IPS DF 4.7 (cell line): ENCODE results near the gene STX19.
"Not testable (repeated sequence)": the region's sequence is repeated elsewhere in the genome, so short reads cannot be mapped to it uniquely, and the experiment has no call there.

Source experiments
- DNase-seq: peaks from one replicate; pipeline ENCODE4 v3.0.0-alpha.2; 2013; ENCODE audit warnings: low spot score; ENCODE audit errors: extremely low read depth

The STX19 gene, protein sequence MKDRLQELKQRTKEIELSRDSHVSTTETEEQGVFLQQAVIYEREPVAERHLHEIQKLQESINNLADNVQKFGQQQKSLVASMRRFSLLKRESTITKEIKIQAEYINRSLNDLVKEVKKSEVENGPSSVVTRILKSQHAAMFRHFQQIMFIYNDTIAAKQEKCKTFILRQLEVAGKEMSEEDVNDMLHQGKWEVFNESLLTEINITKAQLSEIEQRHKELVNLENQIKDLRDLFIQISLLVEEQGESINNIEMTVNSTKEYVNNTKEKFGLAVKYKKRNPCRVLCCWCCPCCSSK

DNA sequence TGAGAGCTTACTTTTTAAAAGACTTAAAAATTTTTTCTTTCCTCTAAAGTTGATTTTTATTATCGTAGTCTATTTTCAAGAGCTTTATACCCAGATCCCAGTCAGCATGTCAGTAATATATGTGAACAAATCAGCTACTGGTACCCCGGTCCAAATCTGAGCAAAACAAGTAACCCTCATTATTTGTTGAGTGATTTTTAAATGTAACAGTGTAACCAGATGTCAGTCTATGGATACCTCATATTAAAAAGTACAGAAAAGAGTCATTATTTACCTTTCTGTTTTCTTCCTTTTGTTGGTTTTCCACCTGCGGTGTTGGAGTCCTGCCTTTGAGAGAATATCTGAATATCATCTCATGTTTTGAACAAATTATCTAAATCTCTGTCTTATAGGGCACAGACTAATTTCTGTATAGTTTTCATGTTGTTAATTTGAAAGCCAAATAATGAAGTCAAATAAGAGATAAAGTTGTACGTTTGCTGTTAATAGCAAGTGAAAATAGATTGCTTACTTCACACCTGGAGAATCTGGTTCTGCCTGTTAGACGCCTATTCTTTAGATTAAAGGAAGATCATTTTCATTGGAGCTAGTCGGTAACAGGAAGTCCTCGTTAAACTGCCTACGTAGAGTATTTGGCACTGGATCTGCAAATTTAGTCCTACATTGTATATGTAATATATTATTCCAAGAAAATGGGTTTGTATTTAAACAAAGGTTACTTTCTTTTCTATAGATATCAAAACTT, at the start of gene STX19:
STX19 (minus strand) TSS at position 505 of the 745 bp plus-strand sequence. CDS start 13,328 bp downstream, outside the sequence.
- no peak for DNase-seq

DNA sequence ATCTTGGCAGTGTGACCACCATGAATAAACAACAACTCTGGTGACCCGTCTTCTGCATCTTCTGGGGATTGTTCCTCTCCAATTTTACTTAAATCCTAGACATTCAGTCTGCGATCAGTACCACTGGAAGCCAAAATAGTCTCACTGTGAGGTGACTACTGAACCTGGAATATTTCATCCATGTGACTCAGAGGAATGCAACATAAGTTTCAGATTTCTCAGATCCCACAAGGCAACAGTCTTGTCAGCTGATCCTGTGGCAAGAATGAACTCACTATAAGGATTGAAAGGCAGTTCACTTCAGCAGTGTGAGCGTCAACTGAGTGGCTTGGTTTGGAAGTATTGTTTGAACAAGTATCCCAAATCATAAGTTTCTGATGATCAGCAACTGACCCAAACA, 47.7 kb upstream of the STX19 start:
- no peak for DNase-seq

DNA sequence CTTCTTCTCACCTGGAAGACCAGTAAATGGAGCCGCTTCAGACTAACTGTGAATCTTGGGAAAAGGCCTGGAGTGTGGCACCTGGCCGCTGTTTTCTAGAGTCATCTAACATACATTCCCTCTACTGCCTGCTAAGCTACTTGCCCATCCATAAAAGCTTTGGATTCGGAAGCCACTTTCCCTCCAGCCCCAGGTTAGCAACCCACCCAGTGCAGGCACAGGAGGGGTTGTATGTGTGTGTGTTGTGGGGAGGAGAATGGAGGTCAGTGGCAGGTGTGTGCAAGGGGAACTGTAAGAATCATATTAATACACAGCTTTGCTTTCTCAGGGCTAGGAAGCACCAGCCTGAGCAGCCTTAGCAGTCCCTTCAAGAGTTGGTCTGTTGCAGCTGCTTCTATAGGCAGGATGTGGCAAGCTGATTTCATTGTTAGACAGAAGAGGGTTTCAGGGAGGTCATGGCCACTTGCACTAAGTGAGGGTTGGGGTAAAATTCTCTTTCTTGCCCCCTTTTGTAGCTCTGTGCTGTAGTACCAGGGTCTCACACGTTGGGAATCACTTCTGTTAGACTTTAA, 43.4 kb upstream of the STX19 start:
- no peak for DNase-seq

DNA sequence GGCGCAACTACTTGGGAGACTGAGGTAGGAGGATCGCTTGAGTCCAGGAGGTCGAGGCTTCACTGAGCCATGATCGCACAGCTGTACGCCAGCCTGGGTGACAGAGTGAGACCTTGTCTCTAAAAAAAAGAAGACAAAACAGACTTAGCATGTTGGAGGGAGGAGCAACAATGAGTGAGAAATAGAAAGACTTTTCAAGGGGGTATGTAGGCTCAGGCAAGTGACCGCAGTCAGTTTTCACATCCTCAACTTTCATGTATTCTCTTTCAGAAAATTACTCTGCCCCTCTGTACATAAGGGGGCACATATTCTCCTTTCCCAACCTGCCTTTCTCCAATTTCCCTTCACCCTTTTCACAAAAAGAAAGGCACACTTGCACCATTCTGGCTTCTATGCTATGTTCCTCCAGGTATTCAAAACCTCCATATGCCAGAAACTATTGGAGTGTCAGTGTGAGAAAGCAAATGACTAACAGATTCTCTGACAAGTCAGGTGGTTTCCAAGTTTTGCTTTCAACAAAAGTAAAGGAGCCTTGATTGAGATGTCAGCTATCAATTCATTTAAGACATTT, 42.0 kb upstream of the STX19 start:
- DNase-seq = no peak

DNA sequence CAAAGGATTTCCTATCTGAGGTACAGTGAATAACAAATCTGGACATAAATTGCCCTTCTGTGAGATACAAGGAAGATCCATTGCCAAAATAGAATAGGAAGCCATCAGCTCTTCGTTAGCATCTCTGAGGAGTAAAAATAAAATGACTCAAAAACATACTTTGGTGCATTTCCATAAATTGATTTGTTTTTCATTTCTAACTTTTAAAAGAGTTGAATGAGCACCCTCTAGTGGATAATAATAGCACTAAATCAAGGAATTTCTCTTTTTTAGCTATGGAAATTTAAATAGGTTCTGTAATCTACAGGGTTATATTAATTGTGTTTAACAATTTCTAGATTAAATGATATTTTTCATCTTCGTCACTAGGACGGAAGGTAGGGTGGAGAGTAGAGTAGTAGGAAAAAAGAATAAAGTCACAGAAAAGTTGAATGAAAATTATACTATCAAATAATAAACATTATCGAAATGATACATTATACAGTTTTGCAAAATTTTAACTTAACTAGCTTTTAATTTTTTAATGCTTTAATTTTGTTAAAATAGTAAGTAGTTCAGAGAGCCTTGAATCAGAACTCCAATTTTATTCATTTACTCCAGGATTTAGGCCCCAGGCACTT, 40.9 kb upstream of the STX19 start:
- no peak for DNase-seq

DNA sequence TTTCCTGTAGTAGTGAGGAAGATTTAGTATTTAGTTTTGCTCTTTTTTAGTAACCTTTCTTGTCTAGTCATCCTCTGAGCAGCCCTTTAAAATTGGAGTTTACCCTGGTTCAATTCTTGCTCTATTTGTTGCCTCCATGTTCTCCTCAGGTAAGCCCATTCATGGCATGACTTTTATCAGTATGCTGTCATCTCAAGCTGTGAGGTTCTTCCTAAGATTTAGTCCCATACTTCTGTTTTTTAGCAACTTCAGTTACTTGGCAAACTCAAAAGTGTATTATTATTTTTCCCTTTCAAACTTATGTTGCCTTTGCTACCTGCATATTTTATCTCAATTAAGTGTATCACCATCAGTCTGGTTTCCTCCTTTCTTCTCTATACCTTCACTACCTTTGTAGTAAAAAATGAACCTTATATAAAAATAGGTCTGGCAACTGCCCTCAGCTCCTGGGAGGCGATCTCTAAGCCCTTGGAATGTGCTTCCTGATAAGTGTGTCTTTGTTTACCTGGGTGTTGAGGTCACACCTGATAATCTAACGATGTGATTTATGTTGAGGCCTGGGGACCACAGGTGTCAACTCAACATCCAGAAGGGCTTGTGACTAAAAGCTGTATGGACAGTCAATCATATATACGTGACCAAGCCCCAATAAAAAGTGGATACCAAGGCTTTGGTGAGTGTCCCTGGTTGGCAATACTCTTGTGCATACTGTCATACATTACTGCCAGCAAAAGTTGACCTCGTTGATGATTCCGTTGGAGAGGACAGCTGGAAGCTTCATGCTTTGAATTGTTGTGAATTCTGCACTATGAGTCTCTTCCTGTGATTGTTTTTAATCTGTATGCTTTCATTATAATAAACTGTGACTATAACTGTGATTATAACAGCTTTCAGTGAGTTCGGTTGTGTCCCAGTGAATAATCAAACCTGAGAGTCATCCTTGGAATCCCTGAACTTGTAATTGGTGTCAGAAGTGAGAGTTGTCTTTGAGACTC, 38.4 kb upstream of the STX19 start:
- no peak for DNase-seq

DNA sequence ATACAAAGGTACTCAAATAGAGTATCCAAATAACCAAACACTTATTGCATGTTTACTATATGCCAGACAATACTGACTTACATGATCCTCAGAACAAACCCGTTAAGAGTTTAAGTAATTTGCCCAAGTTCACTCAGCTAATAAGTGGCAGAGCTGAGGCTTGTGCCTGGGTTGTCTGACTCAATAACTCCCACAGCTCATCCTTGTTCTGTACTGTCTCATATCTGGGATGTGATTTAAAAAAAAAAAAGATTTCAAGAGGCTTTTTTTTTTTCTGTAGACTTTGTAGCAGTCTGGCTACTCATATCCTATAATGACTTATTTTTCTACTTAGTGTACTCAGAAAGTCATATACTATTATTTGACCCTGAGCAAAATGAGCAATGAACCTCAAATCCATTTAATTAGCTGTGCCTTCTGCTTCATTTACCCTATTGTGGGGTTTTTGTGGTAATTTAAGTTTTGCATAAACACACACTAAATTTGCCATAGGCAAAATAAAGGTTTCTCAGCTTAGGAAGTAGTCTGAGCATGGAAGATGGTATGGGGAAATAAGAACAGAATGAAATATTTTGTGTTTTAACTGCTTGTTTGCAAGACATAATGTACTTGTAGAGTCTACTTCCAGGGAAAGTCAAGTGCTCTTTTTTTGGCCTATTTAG, 37.6 kb upstream of the STX19 start:
- no peak for DNase-seq

DNA sequence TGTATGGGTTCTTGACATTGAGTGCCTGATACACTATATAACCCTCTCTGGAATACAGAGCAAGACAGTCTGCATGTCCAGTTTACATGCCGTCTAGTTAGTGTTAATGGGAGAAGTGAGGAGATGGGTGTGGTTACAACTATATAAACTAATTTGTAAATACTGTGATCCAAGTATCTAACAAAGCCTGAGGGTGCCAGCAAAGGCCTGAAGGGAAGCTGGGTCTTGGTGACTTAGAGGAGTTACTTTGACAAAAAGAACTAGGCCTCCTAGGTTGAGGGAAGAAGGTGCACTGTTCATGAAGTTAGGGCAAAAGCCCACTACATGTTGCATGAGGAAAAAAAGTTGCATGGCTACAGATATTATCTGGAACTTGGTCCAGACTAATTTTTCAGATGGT, 36.7 kb upstream of the STX19 start:
- DNase-seq = no peak

DNA sequence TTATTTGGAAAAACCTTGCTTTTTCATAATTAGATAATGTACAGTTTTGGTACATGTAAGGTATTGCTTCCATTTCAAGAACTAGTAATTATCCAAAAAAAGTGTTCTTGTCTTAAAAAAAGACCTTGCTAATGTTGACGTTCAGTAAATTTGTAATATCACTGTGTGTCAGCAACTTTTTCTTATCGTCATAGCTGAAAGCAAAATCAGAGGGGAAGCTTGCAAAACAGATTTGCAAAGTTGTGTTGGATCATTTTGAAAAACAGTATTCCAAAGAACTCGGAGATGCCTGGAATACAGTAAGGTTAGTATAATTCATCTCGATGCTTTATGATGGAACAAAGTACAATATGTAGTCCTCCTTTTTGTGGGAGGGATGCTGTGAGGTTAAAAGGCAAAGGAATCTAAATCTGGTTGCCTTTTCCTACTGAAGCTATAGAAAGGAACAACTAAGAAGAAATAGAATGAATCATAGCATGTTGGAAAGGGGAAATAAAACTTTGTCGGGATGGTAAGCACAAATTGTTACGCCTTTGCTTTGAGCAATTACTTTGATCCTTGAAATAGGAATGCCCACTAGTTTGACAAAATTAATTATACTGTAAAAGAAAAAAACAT, 36.0 kb upstream of the STX19 start:
- no peak for DNase-seq

DNA sequence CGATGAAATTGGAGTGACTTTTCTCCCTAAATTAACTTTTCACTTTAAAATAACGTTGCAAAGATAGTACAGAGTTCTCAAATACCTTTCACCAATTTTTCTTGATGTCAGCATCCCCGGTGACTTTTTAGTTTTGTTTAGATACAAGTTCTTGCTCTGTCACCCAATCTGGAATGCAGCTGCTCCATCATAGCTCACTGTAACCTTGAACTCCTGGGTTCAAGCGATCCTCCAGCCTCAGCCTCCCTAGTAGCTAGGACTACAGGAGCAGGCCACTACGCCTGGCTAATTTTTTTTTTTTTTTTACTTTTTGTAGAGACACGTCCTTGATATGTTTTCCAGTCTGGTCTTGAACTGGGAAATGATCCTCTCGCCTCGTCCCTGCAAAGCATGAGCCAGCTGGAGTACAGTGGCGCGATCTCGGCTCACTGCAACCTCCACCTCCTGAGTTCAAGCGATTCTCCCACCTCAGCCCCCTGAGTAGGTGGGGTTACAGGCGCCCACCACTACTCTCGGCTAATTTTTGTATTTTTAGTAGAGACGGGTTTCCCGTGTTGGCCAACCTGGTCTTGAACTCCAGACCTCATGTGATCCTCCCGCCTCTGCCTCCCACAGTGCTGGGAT, 35.2 kb upstream of the STX19 start:
- no peak for DNase-seq

DNA sequence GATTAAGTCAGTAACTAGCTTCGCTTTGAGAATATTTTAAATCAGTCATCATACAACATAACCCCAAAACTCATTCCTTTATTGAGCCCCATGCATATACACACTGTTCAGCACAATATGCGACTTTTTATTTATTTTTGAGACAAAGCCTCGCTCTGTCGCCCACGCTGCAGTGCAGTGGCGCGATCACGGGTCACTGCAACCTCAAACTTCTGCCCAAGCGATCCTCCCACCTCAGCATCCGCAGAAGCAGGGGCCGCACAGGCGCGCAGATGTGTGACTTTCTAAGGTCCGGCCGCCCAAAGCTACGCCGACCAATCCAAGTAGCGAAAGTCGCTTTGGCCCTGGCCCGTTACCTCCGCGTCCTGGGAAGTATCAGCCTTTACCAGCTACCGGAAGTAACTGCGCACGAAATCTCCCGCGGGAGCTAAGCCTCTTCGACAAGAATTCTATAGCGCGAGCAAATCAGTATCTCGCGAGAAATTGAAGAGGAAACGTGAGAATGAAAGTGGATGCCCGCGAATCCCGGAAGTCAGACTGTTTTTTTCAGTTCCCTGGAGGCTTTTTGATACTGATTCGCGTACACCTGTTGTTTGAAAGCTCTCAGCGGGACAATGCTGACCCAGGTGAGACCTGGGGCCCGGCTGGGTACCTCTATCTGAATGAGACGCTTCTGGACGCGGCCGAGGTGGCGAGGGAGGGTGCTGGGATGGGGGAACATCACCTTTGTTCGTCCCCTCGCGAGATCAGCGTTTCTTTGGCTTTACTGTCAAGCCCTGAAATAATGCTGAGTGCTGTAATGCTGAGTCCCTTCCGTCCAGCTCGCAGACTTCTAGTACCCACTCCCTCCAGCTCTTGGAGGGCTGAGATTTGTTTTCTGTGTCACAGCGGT, 34.4 kb upstream of the STX19 start, which contains the start of the genes DHFR2 and NSUN3:
DHFR2 (minus strand) TSS at position 404 of the 892 bp plus-strand sequence. CDS start 1,405 bp downstream, outside the sequence.
NSUN3 (plus strand) TSS at position 549 of the 892 bp plus-strand sequence; CDS start at position 615, 66 bp downstream.
- DNase-seq = peak; percentile 91

DNA sequence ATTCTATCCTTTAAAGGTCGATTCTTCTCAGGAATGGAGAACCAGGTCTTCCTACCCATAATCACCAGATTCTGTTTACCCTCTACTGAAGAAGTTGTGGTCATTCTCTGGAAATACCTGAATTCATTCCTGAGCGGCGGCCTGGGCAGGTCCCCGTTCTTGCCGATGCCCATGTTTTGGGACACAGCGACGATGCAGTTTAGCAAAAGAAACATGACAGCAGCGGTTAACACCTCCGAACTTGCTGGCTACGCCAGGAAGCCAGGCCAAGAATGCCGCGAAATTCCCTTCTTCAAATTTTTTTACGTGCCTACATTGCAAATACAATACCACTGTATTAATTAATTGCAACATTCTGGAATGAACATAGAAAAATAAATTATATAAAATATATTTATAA, 32.9 kb upstream of the STX19 start:
- no peak for DNase-seq

DNA sequence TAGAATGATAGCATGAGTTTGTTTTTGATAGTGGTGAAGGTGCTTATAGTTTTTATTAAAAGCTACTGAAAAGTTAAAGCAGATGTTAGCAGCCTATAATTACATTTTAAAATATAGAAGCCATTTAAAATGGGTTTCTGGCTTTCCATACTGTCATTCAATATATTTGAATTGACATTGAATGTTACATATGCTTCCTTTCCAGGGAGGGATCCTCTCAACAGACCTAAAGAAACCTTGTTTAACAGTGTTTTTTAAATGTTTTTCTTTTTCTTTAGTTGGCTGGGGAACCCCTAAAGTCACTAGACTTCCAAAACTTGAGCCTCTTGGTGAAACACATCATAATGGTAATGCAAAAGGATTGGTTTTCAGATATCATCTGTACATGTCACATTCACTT, 22.1 kb upstream of the STX19 start:
- no peak for DNase-seq

DNA sequence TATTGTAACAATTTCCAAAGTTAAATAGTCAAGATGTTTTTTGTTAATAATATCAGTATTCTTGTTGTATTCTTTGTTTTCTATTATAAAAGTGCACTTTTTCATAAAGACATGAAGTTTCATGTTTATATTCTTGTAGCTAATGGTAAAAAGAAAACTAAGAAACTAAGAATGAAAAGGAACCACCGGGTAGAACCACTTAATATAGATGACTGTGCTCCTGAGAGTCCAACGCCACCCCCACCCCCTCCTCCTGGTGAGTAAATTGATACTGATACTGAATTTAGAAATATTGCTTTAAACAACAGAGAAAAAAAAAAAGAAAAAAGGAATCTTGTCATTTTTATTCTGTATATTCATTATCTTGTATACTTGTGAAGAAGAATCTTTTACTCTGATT, 20.9 kb upstream of the STX19 start:
- DNase-seq = no peak

DNA sequence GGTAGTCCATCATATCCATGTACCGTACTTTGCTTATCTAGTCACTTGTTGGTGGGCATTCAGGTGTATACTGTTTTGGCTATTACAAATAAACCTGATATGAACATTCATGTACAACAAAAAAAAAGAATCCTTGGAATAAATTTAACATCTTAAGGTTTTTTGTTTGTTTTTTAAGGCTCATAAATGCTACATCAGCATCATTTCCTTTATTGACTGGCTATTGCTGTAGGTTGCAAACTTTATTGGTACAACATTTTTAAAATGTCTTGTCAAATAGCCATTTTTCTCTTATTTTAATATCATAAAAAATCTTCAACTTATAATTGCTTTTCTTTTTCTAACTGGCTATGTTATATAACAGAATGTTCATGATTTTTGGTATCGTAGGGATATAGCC, 18.1 kb upstream of the STX19 start:
- DNase-seq = no peak

DNA sequence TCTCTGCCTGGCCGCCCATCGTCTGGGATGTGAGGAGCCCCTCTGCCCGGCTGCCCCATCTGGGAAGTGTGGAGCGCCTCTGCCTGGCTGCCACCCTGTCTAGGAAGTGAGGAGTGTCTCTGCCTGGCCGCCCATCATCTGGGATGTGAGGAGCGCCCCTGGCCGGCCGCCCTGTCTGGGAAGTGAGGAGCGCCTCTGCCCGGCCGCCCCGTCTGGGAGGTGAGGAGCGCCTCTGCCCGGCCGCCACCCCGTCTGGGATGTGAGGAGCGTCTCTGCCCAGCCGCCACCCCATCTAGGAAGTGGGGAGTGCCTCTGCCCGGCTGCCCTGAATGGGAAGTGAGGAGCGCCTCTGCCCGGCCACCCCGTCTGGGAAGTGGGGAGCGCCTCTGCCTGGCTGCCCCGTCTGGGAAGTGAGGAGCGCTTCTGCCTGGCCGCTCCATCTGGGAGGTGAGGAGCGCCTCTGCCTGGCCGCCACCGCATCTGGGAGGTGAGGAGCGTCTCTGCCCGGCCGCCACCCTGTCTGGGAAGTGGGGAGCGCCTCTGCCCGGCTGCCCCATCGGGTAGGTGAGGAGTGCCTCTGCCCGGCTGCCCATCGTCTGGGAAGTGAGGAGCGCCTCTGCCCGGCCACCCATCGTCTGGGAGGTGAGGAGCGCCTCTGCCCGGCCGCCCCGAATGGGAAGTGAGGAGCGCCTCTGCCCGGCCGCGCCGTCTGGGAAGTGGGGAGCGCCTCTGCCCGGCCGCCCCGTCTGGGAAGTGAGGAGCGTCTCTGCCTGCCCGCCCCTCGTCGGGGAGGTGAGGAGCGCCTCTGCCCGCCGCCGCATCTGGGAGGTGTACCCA, 15.9 kb upstream of the STX19 start:
- not testable (repeated sequence) for DNase-seq

DNA sequence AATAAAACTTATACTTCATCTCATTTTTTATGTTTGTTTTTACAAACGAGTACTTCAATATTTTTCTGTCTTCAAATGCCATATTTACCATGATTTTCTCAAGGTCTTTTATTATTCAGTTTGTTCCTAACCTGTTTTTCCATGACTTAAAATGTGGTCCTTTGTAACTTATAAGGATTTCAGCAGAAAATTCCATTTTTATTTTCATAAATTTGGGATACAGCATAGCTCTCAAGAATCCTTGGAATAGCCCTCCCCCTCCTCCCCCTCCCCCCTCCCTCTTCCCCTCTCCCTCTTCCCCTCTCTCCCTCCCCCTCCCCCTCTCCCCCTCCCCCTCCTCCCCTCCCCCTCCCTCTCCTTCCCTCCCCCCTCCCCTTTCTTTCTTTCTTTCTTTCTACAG, 14.9 kb upstream of the STX19 start:
- no peak for DNase-seq
